ENCODE results near the gene CHD6.

The CHD6 gene

GRCh38 chr20:41649489-41649888 is 31.3 kb upstream of the CHD6 start:
- Histone ChIP-seq H2AK5ac (ENCODE audit: low read length, severe bottlenecking) (no peak overlapping the region), H3K14ac (ENCODE audit: low read length in 2 of 2) (no peak overlapping the region), H2BK5ac (ENCODE audit: low read depth, low read length, poor library complexity, severe bottlenecking) (no peak overlapping the region), H4K91ac (ENCODE audit: low read length) (no peak overlapping the region), H2BK15ac (ENCODE audit: low read depth, poor library complexity, severe bottlenecking) (no peak overlapping the region), H3K27ac (ENCODE audit: low read length, poor library complexity, severe bottlenecking) (no peak overlapping the region), H3K36me3 (ENCODE audit: control insufficient read depth in 1 of 2, insufficient read depth in 2 of 2, low read depth in 1 of 2, low read length in 2 of 2) (no peaks in the 10 kb centered on the region), H3K9ac (ENCODE audit: low read length) (no peak overlapping the region), H3K27me3 (ENCODE audit: control insufficient read depth in 1 of 2, insufficient read depth in 1 of 2, low read length in 2 of 2) (peaks cover 16 to 57% of the 10 kb centered on the region in 2 experiments), H4K8ac (ENCODE audit: low read length) (no peak overlapping the region), H3K4me3 (ENCODE audit: insufficient read depth in 1 of 2, low read depth in 1 of 2, low read length in 2 of 2) (no peak overlapping the region), H3K23ac (ENCODE audit: low read length in 2 of 2) (no peak overlapping the region), H3K79me1 (replicated peaks; ENCODE audit: low read length, poor library complexity, severe bottlenecking) (no peaks in the 10 kb centered on the region), H3K9me3 (ENCODE audit: control insufficient read depth, low read length) (no peaks in the 10 kb centered on the region), H3K4me1 (ENCODE audit: control insufficient read depth, insufficient read depth, low read depth, low read length) (no peaks in the 10 kb centered on the region), H2BK120ac (ENCODE audit: low read depth, low read length) (no peak overlapping the region), H2BK12ac (ENCODE audit: low read length in 2 of 2) (no peak overlapping the region), H2AFZ (ENCODE audit: low read depth, low read length) (no peak overlapping the region), H3K4me2 (ENCODE audit: low read length, poor library complexity, severe bottlenecking) (no peak overlapping the region), H3K4ac (ENCODE audit: low read depth in 1 of 2, low read length in 2 of 2) (no peak overlapping the region), H3K18ac (ENCODE audit: low read depth in 1 of 2, low read length in 2 of 2) (no peak overlapping the region)
- no peak for DNase-seq
- 49% methylated on average over 3 of the region's 3 CpGs for WGBS

GRCh38 chr20:41645372-41645771 is 27.2 kb upstream of the CHD6 start:
- no peak for DNase-seq
- Histone ChIP-seq H3K23ac (ENCODE audit: low read length in 2 of 2) (no peak overlapping the region), H2BK15ac (ENCODE audit: low read depth, poor library complexity, severe bottlenecking) (no peak overlapping the region), H2AK5ac (ENCODE audit: low read length, severe bottlenecking) (no peak overlapping the region), H3K4ac (ENCODE audit: low read depth in 1 of 2, low read length in 2 of 2) (no peak overlapping the region), H3K9ac (ENCODE audit: low read length) (no peak overlapping the region), H3K9me3 (ENCODE audit: control insufficient read depth, low read length) (no peaks in the 10 kb centered on the region), H2BK5ac (ENCODE audit: low read depth, low read length, poor library complexity, severe bottlenecking) (no peak overlapping the region), H2BK12ac (ENCODE audit: low read length in 2 of 2) (no peak overlapping the region), H3K4me2 (ENCODE audit: low read length, poor library complexity, severe bottlenecking) (no peak overlapping the region), H3K4me1 (ENCODE audit: control insufficient read depth, insufficient read depth, low read depth, low read length) (no peaks in the 10 kb centered on the region), H4K91ac (ENCODE audit: low read length) (no peak overlapping the region), H2BK120ac (ENCODE audit: low read depth, low read length) (no peak overlapping the region), H3K27me3 (ENCODE audit: control insufficient read depth in 1 of 2, insufficient read depth in 1 of 2, low read length in 2 of 2) (peaks cover 13 to 51% of the 10 kb centered on the region in 2 experiments), H2AFZ (ENCODE audit: low read depth, low read length) (no peak overlapping the region), H3K79me1 (replicated peaks; ENCODE audit: low read length, poor library complexity, severe bottlenecking) (no peaks in the 10 kb centered on the region), H3K18ac (ENCODE audit: low read depth in 1 of 2, low read length in 2 of 2) (no peak overlapping the region), H4K8ac (ENCODE audit: low read length) (no peak overlapping the region), H3K4me3 (ENCODE audit: insufficient read depth in 1 of 2, low read depth in 1 of 2, low read length in 2 of 2) (no peak overlapping the region), H3K14ac (ENCODE audit: low read length in 2 of 2) (no peak overlapping the region), H3K27ac (ENCODE audit: low read length, poor library complexity, severe bottlenecking) (no peak overlapping the region), H3K36me3 (ENCODE audit: control insufficient read depth in 1 of 2, insufficient read depth in 2 of 2, low read depth in 1 of 2, low read length in 2 of 2) (no peaks in the 10 kb centered on the region)
- WGBS: 87% methylated on average over 3 of the region's 3 CpGs

GRCh38 chr20:41643504-41643938 is 25.3 kb upstream of the CHD6 start:
- H3K36me3 ChIP-seq (ENCODE audit: control insufficient read depth in 1 of 2, insufficient read depth in 2 of 2, low read depth in 1 of 2, low read length in 2 of 2): no peaks in the 10 kb centered on the region

GRCh38 chr20:41639630-41640029 is 21.5 kb upstream of the CHD6 start:
- no peak overlapping the region for H2BK15ac ChIP-seq (ENCODE audit: low read depth, poor library complexity, severe bottlenecking)
- H3K36me3 ChIP-seq (ENCODE audit: control insufficient read depth in 1 of 2, insufficient read depth in 2 of 2, low read depth in 1 of 2, low read length in 2 of 2): no peaks in the 10 kb centered on the region
- H3K79me1 ChIP-seq (replicated peaks; ENCODE audit: low read length, poor library complexity, severe bottlenecking): no peaks in the 10 kb centered on the region
- no peak overlapping the region for H2AFZ ChIP-seq (ENCODE audit: low read depth, low read length)
- H3K9ac ChIP-seq (ENCODE audit: low read length): no peak overlapping the region
- H2AK5ac ChIP-seq (ENCODE audit: low read length, severe bottlenecking): no peak overlapping the region
- H2BK12ac ChIP-seq (ENCODE audit: low read length in 2 of 2): no peak overlapping the region
- no peak overlapping the region for H3K27ac ChIP-seq (ENCODE audit: low read length, poor library complexity, severe bottlenecking)
- H2BK120ac ChIP-seq (ENCODE audit: low read depth, low read length): no peak overlapping the region
- no peak overlapping the region for H4K8ac ChIP-seq (ENCODE audit: low read length)
- no peak for DNase-seq
- H3K23ac ChIP-seq (ENCODE audit: low read length in 2 of 2): no peak overlapping the region
- no peak overlapping the region for H3K18ac ChIP-seq (ENCODE audit: low read depth in 1 of 2, low read length in 2 of 2)
- no peak overlapping the region for H3K14ac ChIP-seq (ENCODE audit: low read length in 2 of 2)
- no peak overlapping the region for H4K91ac ChIP-seq (ENCODE audit: low read length)
- no peaks in the 10 kb centered on the region for H3K9me3 ChIP-seq (ENCODE audit: control insufficient read depth, low read length)
- no peak overlapping the region for H3K4me2 ChIP-seq (ENCODE audit: low read length, poor library complexity, severe bottlenecking)
- WGBS: 31% methylated on average over 2 of the region's 2 CpGs
- no peak overlapping the region for H3K4ac ChIP-seq (ENCODE audit: low read depth in 1 of 2, low read length in 2 of 2)
- H3K4me1 ChIP-seq (ENCODE audit: control insufficient read depth, insufficient read depth, low read depth, low read length): no peaks in the 10 kb centered on the region
- no peak overlapping the region for H2BK5ac ChIP-seq (ENCODE audit: low read depth, low read length, poor library complexity, severe bottlenecking)
- H3K27me3 ChIP-seq (ENCODE audit: control insufficient read depth in 1 of 2, insufficient read depth in 1 of 2, low read length in 2 of 2): peaks cover 13 to 40% of the 10 kb centered on the region in 2 experiments
- H3K4me3 ChIP-seq (ENCODE audit: insufficient read depth in 1 of 2, low read depth in 1 of 2, low read length in 2 of 2): no peak overlapping the region

More at GRCh38 chr20:41643504-41643938, 25.3 kb upstream of the CHD6 start:
- no peak overlapping the region for H2AK5ac ChIP-seq (ENCODE audit: low read length, severe bottlenecking)
- H3K79me1 ChIP-seq (replicated peaks; ENCODE audit: low read length, poor library complexity, severe bottlenecking): no peaks in the 10 kb centered on the region
- H2BK12ac ChIP-seq (ENCODE audit: low read length in 2 of 2): no peak overlapping the region
- DNase-seq: peak; percentile 33
- no peaks in the 10 kb centered on the region for H3K4me1 ChIP-seq (ENCODE audit: control insufficient read depth, insufficient read depth, low read depth, low read length)
- no peak overlapping the region for H2BK5ac ChIP-seq (ENCODE audit: low read depth, low read length, poor library complexity, severe bottlenecking)
- no peak overlapping the region for H3K18ac ChIP-seq (ENCODE audit: low read depth in 1 of 2, low read length in 2 of 2)
- H3K23ac ChIP-seq (ENCODE audit: low read length in 2 of 2): no peak overlapping the region
- 20% methylated on average over 3 of the region's 3 CpGs for WGBS
- H2AFZ ChIP-seq (ENCODE audit: low read depth, low read length): no peak overlapping the region
- H3K27ac ChIP-seq (ENCODE audit: low read length, poor library complexity, severe bottlenecking): no peak overlapping the region
- H3K9ac ChIP-seq (ENCODE audit: low read length): peak overlapping the region; percentile 44
- H4K8ac ChIP-seq (ENCODE audit: low read length): no peak overlapping the region
- H3K27me3 ChIP-seq (ENCODE audit: control insufficient read depth in 1 of 2, insufficient read depth in 1 of 2, low read length in 2 of 2): peaks cover 11 to 46% of the 10 kb centered on the region in 2 experiments
- H2BK120ac ChIP-seq (ENCODE audit: low read depth, low read length): no peak overlapping the region
- no peak overlapping the region for H3K14ac ChIP-seq (ENCODE audit: low read length in 2 of 2)
- no peak overlapping the region for H2BK15ac ChIP-seq (ENCODE audit: low read depth, poor library complexity, severe bottlenecking)
- H3K4ac ChIP-seq (ENCODE audit: low read depth in 1 of 2, low read length in 2 of 2): no peak overlapping the region
- peak overlapping the region; percentile 32 for H4K91ac ChIP-seq (ENCODE audit: low read length)
- H3K9me3 ChIP-seq (ENCODE audit: control insufficient read depth, low read length): no peaks in the 10 kb centered on the region
- no peak overlapping the region for H3K4me2 ChIP-seq (ENCODE audit: low read length, poor library complexity, severe bottlenecking)
- no peak overlapping the region for H3K4me3 ChIP-seq (ENCODE audit: insufficient read depth in 1 of 2, low read depth in 1 of 2, low read length in 2 of 2)
